Fibroblast of lung (primary cell): Measurements from ENCODE around the gene KIF20A.

Source experiments
- CTCF ChIP-seq, 2 donors: IDR thresholded peaks in 1 of 2; conservative IDR thresholded peaks in 1 of 2; 1 replicate in 1 of 2; 2 replicates in 1 of 2; pipeline ENCODE4 v1.5.1; 2011 to 2012; ENCODE audit warnings: low read length in 2 of 2, control low read depth in 1 of 2, inconsistent platforms in 1 of 2, low read depth in 1 of 2, mild to moderate bottlenecking in 1 of 2
- EZH2 ChIP-seq: IDR thresholded peaks from 2 replicates; pipeline ENCODE4 v1.5.1; 2012; ENCODE audit warnings: low read length, control low read depth, mild to moderate bottlenecking; ENCODE audit errors: missing control alignments

- no peak for TF ChIP-seq CTCF (conservative IDR thresholded peaks at IDR 0.05 in 1 of 2, IDR thresholded peaks at IDR 0.05 in 1 of 2; ENCODE audit: low read depth in 1 of 2, low read length in 2 of 2)
- no peak for TF ChIP-seq EZH2
These were observed 37.9 kb downstream of the KIF20A start for GRCh38 chr5:138216799-138217198.
